Activated T-cell treated with anti-CD3 and anti-CD28 coated beads, Interleukin-2, amount 50 U/mL, for 1 hour (primary cell): ENCODE measurements around the gene PGF.
A peak's percentile ranks its signal among the peaks of the same experiment; 100 is the strongest.
"Not testable (repeated sequence)": the region's sequence is repeated elsewhere in the genome, so short reads cannot be mapped to it uniquely, and the experiment has no call there.

Source experiments
- DNase-seq: peaks from one replicate; pipeline ENCODE4 v3.0.0-alpha.2; 2020

PGF gene

DNA sequence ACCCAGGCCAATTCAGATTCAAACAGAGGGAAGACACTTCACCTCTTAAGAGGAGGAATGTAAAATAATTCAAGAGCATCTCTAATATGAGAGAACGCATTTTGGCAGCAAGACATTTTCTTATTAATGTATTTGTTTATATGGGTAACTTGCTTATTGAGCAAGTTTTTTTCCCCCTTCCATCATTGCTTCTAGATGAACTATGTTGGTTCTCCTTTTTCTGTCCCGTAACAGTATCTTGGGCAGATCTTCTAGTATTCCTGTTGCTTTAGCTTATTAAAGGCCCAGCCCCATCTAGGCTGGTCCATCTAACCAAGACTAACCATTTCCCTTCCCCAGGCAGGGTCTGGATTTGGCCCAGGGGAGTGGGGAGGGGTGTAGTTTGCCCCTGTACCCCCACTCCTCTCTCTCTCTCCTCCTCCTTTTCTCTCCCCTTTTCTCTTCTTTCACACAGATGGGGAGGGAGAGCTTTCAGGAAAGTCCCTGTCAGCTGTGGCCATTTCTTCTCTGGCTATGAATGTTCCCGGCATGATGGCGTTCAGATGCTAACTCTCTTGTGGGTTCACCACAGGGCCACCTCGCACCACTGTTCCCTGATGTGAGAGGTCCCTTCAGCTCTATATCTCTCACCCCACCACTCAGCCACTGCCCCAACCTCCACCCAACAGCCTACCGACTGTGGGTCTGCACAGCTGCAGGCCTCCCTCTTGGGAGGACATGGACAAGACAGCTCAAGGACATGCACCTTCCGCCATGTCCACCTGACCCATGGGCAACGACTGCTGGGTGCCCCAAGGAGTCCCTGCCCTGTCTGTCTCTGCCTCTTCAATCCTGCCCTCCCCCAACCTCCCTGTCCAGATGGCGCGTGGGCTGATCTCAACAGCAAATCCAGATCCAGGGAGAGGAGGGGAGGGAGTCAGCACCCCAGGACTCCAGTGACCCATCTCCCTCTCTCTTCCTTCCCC is 16.6 kb downstream of the PGF start:
- no peak for DNase-seq

- no peak for DNase-seq
These were observed 18.2 kb downstream of the PGF start for GRCh38 chr14:74937171-74937570.

DNA sequence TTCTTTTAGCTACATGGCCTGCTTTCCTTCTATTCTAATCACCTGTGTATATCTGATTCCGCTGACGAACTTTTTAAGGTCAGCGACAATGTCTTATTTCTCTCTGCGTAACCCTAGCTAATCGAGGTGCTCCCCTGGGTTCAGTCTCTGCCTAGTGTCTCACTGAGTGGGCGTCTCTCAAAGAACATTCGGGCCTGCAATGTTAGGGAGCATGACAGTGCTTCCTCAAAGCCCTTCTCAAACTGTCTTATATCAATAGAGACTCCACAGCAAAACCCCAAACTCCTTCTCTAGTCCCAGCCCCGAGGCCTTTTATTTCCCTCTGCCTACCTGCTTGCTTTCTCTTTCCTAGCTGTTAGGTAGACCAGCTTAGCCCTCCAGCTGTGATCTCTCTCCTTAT is 18.7 kb downstream of the PGF start:
- no peak for DNase-seq

- no peak for DNase-seq
These were observed 19.2 kb downstream of the PGF start for GRCh38 chr14:74936151-74936550.

GRCh38 chr14:74935360-74935680 is 20.1 kb downstream of the PGF start:
- DNase-seq: no peak

DNA sequence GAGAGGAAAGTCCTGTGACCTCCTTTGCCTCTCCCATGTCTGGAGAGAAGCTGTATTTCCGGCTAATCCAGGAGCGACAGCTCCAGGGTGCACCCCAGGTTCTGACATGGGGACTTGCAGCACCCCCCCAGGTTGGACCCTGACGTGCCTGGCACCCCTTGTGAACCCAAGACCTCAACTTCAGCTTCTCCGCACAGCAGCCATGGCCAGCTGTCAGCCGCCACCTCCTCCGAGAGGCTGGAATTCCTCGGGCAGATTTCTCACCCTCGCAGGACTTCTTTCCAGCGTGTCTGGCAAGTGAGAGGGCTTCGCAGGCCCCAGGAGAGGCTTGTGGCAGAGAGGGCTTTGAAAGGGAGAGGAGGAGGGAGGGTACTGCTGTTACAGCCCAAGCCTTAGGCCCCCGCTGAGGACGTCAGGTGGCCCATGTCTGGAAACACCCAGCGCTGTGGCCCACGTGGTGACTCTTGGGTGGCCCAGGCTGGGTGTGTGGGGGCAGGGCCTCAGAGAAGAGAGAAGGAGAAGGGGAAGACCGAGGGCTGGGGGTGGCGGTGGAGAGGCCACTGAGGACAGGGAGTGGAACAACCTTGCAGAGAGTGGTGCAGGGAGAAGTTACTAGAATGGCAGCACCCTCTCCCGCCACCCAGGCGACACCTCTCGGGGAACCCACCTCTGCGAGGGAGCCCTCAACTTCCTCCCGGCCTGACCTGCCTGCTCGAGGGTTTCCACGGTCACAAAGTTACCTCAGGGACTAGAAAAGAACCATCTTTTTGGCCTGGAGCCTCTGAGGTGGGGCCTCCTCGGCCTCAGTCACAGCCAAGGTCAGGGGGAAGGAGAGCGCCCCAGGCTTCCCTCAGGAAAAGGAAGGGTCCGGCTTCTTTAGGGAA is 20.7 kb downstream of the PGF start:
- no peak for DNase-seq

DNA sequence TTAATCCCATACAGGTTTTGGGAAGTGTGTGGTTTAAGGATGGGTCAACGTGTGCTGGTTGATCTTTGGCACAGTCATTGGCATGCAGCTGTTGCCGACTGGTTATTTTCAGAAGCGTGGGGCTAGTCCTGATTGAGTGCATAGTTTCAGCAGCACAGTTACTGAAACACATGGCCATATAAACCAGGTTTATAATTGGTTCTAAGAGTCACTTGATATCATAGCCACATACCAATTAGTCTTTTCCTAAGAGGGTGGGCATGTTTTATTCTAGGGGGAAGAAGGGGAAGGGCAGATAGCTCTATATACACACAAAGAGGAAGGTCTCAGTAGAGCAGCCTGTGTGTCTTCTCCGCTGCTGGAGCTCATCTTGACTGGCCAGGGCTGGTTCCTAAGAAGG is 21.4 kb downstream of the PGF start:
- DNase-seq: no peak

DNA sequence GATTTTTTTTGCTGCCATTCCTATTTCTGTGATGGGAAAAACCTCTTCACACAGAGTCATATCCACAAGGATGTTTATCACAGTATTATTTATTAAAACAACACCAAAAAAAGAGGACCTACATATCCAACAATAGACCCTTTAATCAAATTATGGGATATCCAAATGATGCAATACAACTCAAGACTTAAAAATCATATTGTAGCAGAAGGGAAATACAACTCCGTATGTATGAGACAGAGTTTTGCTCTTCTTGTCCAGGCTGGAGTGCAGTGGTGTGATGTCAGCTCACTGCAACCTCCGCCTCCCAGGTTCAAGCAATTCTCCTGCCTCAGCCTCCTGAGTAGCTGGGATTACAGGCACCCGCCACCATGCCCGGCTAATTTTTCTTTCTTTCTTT is 22.5 kb downstream of the PGF start:
- not testable (repeated sequence) for DNase-seq

GRCh38 chr14:74932401-74932901 is 22.9 kb downstream of the PGF start:
- DNase-seq: no peak

GRCh38 chr14:74931744-74932143 is 23.7 kb downstream of the PGF start:
- DNase-seq: not testable (repeated sequence)

DNA sequence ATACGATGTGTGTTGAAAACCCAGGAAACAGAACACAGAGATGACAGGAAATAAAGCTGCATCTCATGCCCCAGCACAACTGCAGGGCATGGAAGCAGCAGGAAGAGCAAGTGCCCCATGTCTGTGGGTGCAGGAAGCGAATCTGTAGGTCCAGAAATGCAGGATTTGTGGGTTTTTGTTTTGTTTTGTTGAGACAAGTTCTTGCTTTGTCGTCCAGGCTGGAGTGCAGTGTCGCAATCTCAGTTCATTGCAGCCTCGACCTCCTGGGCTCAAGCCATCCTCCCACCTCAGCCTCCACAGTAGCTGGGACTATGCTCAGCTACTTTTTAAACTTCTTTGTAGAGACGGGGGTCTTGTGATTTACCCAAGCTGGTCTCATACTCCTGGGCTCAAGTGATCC is 26.2 kb downstream of the PGF start:
- DNase-seq: no peak

GRCh38 chr14:74927225-74927624 is 28.2 kb downstream of the PGF start:
- DNase-seq: no peak

DNA sequence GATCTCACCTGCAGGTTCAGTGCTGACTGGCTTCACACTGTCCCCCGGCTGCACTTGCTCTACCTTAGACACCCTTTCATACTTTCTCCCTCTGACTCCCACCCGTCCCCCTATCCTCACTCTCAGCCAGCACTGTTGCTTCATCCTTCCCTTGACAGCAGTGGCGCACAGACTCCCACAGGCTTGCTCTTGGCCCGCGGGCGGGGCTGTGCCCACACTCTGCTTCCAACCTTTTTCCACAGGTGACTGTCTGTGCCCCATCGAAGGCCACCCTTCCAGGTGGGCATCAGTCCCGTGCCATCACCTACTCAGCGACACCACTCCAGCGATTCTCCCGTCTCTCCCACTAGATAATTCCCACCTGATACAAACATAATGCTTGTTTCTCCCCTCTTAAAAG is 31.3 kb downstream of the PGF start:
- DNase-seq: no peak

DNA sequence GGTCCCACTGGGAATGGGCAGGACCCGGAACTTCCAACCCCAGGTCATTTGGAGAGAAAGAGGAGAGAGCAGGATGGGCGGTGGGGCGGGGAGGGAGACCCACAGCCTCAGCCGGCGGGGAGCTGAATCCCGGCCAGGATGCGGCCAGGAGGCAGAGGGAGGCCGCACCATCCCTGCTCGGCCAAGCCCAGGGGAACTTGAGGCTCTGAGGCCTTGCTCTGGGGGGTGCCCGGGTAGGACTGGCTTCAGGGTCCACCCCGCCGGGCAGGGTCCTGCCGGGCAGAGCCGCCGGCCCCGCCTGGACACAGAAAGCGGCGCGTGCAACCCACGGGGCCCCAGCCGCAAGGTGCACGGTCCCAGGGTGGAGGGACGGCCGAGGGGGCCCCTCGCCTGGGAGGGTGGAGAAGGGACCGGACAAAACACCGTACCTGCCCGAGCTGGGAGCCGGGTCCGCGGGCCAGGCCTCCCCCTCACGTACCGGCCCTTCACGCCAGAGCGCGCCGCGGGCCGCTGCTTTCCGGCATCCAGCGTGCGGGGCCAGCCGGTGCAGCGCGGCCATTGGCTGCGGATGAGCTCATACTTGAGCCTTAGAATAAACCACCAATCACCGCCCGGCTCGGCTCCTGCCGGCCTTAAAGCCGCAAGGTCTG is 32.5 kb downstream of the PGF start, which contains the start of gene RPS6KL1:
TSS of gene RPS6KL1 (minus strand) at position 509 of the 650 bp plus-strand sequence. CDS start 1,719 bp downstream, outside the sequence.
- peak; percentile 65 for DNase-seq

GRCh38 chr14:74921987-74922751 is 33.2 kb downstream of the PGF start:
- DNase-seq: no peak

DNA sequence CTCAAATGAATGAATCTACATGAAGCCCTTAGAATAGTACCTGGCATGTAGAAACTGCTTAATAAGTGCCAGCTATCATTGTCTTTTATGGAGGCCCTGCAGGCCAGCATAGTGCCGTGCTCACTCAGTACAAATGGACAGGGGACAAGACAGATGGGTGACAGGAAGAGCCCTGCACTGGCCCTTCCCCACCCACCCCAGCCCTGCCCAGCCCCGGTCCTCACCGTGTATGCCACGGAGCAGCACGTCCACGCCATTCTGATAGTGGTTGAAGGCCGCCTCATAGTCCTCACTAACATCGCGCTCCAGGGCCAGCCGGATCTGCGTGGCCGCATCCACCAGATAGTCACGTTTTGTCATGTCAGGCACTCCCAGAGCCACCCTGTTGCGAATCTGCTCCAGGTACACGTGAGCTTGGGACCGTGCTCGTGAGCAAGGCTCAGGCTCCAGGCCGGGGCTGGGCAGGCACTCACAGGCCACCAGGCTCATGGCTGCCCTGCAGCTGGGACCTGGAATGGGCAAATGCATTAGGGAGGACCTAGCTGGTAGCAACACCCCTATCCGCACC is 34.3 kb downstream of the PGF start:
- DNase-seq: no peak

DNA sequence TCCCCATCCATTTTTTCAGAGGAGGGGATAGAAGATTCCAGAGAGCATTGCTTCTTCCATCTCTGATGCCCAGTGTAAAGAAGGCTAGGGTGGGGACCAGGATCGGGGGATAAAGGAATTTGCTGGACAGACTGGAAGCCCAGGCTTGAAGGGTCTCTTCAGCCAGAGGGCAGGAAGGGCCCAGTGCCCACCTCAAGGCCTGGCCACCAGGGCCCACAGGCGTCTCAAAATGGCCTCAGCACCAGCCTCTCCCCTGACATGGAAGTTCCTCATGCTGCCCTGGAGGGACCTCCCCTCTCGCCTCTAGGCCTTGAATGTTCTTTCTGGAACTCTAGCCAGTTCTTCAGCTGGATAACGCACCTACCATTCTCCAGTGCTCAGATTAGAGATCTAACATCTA is 35.1 kb downstream of the PGF start:
- DNase-seq: no peak

GRCh38 chr14:74919421-74920165 is 35.8 kb downstream of the PGF start:
- no peak for DNase-seq

DNA sequence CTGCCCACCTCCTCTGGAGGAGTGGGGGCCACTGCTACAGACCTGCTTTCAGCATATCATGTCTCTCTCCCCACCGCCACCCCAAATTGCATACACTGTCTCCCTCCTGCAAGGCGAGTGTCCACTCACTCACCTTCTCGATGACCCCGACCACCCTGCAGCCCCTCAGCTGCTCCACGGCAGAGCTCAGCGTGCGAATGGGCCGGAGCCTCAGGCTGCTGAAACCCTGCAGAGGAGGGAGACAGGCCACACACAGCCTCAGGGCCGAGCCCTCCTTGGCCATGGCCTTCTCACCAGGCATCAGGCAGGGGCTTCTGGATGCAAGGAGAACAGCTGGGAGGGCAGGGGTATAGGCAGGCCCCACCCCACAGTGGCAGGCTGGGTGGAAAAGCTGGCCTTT is 37.0 kb downstream of the PGF start:
- no peak for DNase-seq

DNA sequence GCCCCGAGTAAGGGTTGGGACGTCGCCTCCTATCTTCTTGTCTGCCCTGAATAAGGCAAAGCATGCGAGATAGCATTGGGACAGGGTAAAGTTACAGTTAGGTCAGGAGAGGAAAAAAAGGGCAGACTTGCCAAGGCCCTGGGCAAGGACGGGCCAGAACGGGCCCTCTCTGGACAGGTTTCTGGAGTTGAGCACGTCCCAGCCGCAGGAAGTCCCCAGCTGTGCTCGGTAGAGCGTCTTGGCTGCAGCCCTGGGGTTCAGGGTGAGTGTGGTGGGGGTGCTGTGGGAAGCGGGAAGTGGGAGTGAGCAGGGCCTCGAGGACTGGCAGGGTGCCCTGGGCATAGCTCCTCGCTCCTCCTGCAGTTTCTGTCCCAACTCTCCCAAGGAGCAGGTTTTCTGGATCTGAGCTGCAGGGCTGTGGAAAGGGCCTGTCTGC is 37.7 kb downstream of the PGF start:
- no peak for DNase-seq

DNA sequence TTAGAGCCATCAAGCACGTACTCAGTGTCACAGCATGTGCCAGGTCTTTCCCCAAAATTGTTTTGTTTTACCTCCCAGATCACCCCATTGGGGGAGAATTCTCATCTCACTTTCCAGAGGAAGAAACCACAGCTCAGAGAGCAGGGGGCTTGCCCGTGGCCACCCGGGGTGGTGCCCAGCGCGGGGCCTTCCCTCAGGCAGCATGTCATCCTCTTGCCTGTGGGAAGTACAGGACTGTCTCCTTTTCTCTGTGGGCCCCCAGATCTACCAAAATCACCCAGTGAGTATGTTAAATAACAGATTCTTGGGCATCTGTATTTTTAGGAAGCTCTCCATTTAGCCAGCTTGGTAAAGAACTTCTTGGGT is 38.2 kb downstream of the PGF start:
- DNase-seq: no peak
